ENCODE results near the gene NELFA. TPM values are rescaled to one million over a fixed set of nuclear protein-coding genes. Genes with fewer than 3 reads are reported as not detected.

The NELFA gene
- total and polyA plus RNA-seq, 11 donors: 8.1 to 14.9 (median 10.4) TPM

DNA sequence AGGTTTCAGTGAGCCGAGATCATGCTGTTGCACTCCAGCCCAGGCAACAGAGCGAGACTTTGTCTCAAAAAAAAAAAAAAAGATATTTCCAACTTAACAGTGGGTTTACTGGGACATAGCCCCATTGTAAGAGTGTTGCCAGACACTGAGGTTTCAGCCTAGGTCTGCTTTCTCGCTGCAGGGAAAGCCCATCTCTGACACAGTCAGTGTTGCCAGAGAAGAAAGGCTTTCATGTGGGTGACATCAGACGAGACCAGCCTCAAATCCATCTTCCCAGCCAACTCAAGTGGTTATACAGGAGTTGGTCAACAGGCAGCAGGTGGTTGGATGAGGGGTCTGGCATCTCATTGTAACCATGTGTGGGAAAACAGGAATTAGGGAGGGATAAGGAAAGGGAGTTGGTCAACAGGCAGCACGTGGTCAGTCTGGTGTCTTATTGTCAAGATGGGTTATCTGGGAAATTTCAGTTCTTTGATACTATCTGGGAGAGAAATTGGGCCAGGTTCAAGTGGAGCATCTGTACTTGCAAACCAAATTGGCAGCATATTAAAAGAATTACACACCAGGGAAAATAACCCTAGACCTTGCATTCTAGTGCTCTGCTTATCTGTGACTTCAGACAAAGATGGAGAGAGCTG, 41.1 kb downstream of the NELFA start:
- Histone ChIP-seq H3K4me1 (no peaks in the 10 kb centered on the region), H3K4me3 (no peak overlapping the region), H3K27ac (no peak overlapping the region), H3K27me3 (no peaks in the 10 kb centered on the region), H3K9me3 (no peaks in the 10 kb centered on the region), H3K36me3 (peaks cover 0 to 64% (median 30%) of the 10 kb centered on the region in 9 donors)
- intact Hi-C loops (cut with DNase I): no loop called here
- no peak for ATAC-seq
- no peak for DNase-seq
- TF ChIP-seq, protein P1, sequence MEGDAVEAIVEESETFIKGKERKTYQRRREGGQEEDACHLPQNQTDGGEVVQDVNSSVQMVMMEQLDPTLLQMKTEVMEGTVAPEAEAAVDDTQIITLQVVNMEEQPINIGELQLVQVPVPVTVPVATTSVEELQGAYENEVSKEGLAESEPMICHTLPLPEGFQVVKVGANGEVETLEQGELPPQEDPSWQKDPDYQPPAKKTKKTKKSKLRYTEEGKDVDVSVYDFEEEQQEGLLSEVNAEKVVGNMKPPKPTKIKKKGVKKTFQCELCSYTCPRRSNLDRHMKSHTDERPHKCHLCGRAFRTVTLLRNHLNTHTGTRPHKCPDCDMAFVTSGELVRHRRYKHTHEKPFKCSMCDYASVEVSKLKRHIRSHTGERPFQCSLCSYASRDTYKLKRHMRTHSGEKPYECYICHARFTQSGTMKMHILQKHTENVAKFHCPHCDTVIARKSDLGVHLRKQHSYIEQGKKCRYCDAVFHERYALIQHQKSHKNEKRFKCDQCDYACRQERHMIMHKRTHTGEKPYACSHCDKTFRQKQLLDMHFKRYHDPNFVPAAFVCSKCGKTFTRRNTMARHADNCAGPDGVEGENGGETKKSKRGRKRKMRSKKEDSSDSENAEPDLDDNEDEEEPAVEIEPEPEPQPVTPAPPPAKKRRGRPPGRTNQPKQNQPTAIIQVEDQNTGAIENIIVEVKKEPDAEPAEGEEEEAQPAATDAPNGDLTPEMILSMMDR (IDR thresholded peaks at IDR 0.05): no peak
- WGBS, 4 donors: 80 to 85% (median 83%) methylated on average over 5 of the region's 5 CpGs

DNA sequence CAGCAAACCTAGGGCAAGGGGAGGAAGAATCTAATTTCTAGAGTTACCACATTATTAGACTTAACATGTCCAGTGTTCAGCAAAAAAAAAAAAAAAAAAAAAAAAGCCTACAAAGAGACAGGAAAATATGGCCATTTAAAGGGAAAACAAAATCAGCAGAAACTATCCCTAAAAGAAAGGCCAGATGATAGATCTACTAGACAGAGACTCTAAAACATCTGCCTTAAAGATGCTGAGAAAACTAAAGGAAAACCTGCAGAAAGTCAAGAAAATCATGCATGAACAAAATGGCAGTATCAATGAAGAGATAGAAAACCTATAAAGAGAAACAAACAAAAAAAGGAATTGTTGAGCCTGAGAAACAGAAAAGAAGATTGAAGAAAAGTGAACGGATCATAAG, 43.8 kb downstream of the NELFA start:
- H3K4me3 ChIP-seq: no peak overlapping the region
- H3K27me3 ChIP-seq: no peaks in the 10 kb centered on the region
- DNase-seq: no peak
- 96 to 98% (median 98%) methylated on average over 1 of the region's 1 CpG for WGBS, 4 donors
- no peaks in the 10 kb centered on the region for H3K9me3 ChIP-seq
- intact Hi-C loops (cut with DNase I): no loop called here
- no peak for ATAC-seq
- peaks cover 0 to 68% (median 52%) of the 10 kb centered on the region in 9 donors for H3K36me3 ChIP-seq
- no peak for TF ChIP-seq POLR2A (IDR thresholded peaks at IDR 0.05)
- TF ChIP-seq, protein P1 (IDR thresholded peaks at IDR 0.05): no peak
- H3K27ac ChIP-seq: no peak overlapping the region
- H3K4me1 ChIP-seq: peaks cover 0 to 7% (median 0%) of the 10 kb centered on the region in 12 donors

DNA sequence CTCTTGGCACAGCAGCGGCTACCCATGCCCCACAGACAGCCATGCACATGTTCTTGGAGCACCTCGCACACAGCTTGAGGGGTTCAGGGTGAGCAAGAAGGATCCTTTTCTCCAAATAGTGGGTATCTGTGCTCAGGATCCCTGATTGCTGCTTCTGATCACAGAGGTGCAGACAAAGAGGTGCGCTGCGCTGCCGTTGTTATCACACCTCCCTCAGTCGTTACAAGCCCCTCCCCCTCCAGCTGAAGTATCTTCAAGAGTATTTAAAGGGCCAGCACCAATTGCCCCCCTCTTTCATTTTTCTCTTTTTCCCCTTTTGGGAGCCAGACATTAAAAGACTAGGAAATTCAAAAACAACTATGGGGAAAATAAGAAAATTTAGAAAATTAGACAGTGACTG, 44.3 kb downstream of the NELFA start:
- H3K36me3 ChIP-seq: peaks cover 0 to 68% (median 57%) of the 10 kb centered on the region in 9 donors

DNA sequence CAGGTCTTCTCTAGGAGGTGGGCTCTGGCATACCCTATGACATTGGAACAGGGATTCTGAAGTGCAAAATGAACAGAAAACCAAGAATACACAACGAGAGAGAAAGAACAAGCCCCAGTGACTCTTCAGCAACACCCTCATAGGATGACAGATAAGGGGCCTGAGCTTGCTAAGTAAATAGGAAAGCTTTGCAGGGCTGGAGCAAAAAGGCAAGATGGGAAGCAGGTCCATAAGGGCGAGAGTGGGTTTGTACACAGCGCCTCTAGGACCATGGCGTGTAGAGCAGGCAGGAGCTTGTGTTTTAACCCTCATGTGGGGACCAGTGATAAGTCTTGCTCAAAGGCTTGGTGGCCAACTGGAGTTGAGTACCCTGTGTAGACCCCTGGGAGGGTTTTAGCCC, 45.8 kb downstream of the NELFA start:
- Histone ChIP-seq H3K4me3 (no peak overlapping the region), H3K27me3 (no peaks in the 10 kb centered on the region), H3K36me3 (peaks cover 0 to 71% (median 63%) of the 10 kb centered on the region in 9 donors), H3K4me1 (peaks cover 0 to 14% (median 0%) of the 10 kb centered on the region in 12 donors), H3K27ac (no peak overlapping the region), H3K9me3 (no peaks in the 10 kb centered on the region)
- DNase-seq: no peak
- intact Hi-C loops (cut with DNase I): no loop called here
- no peak for ATAC-seq
- WGBS, 4 donors: 76 to 87% (median 83%) methylated on average over 4 of the region's 4 CpGs
- TF ChIP-seq, protein P1 (IDR thresholded peaks at IDR 0.05): no peak
- TF ChIP-seq POLR2A (IDR thresholded peaks at IDR 0.05): no peak

More for the DNA sequence above, 44.3 kb downstream of the NELFA start:
- ATAC-seq (no peak), DNase-seq (no peak)
- WGBS, 4 donors: 50 to 64% (median 56%) methylated on average over 6 of the region's 6 CpGs
- Histone ChIP-seq H3K4me3 (no peak overlapping the region), H3K27me3 (no peaks in the 10 kb centered on the region), H3K27ac (no peak overlapping the region), H3K9me3 (no peaks in the 10 kb centered on the region), H3K4me1 (peaks cover 0 to 8% (median 0%) of the 10 kb centered on the region in 12 donors)
- TF ChIP-seq, protein P1 (IDR thresholded peaks at IDR 0.05): no peak
- TF ChIP-seq POLR2A (IDR thresholded peaks at IDR 0.05): no peak
- intact Hi-C loops (cut with DNase I): no loop called here

Data from heart left ventricle (tissue), 16 donors.